Bone marrow (tissue), 2 donors: Measurements from ENCODE around the gene CCNT1.
"Not testable (repeated sequence)": the region's sequence is repeated elsewhere in the genome, so short reads cannot be mapped to it uniquely, and the experiment has no call there.

ENCODE experiments used
- DNase-seq, 2 donors: peaks; one replicate each; lab custom pipeline; 2025; lab: John Stamatoyannopoulos, UW

CCNT1 gene

DNA sequence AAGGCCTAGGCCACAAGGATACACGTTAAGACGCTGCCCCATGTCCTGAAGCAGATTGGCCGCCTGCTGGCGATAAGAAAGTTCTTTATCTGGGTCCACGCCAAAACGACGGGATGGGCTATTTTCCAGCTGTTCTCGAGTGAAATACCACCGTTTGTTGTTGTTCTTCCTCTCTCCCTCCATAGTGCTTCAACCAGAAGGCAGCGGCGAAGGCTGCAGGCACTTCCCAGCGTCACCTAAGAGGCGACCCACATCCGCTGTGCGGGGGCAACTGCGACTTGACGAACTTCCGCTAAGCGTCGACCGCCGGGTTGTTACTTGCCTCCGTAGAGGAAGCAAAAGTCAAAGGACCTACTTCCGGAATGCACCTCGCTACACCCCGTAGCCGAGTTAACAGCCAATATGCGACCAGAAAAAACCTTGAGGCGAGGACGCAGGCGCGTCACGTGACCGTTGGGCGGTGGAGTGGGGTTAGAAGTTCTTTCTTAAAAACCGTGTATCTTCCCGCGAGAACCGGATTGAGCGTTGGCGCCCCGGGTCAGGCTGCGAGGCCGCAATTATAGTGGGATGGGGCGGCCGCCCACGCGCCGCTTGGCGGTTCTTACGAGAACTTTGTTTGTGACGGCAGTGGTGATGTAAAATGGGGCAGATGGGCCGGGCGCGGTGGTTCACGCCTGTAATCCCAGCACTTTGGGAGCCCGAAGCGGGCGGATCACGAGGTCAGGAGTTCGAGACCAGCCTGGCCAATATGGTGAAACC is at the start of gene CCNT1:
Gene CCNT1 (minus strand): TSS at position 215 of the 759 bp plus-strand sequence. CDS start 32 bp downstream, at position 183.
- peak; percentile 96 to 99 for DNase-seq

DNA sequence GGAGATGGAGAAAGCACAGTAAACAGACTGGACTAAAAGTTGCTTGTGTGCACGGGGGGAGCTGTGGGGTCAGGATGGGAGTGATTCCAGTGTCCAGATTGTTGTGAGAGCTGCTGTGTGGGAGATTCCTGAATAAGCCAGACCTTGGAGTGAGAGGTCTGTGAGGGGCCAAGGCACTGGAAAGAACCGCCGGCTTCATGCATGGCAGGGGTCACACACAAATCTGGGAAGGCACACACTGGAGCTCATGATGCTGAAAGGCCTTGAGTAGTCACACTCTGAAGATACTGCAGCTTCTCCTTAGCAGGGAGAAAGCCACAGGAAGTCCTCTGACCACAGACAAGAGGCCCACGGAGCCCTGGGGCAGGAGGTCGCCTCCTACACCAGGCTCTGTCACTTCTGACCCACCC is 49.3 kb upstream of the CCNT1 start:
- peak in 1 of 2 donors; percentile 16 for DNase-seq

DNA sequence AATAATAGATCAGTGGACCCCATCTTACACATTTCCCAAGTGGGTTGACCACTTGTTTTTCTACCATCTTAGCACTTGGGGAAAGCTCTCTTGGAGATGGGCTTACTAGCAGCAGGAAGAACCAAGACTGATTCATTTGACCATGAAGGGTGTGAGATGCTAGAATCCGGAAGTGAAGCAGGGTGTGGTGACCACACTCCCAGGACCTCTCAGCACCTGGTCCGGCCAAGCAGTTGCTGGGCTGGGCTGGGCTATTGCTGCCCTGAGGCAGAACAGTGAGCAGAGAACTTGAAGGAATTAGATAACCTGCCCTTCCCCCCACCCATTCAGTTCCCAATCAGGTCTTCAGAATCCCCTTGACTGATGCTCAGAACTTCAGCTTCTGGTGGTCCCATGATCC is 48.0 kb upstream of the CCNT1 start:
- DNase-seq, result no peak

DNA sequence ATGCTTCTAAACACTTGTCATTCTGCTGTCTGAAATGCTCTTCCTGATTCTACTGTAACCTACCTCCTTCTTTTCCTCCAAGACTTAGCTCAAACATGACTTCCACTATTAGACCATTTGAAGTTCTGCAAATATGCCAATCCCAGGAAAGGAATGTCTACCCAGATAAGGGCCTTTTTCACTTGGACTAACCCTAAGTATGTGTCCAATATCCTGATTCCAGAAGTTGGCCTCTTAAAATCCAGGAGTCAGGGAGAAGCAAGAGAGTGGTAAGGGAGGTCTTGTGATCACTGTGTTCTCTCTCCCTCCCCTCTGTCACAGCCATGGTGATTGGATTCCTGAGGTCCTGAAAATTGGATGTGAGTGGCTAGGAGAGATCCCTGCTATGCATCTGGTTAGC is 42.2 kb upstream of the CCNT1 start:
- no peak for DNase-seq

DNA sequence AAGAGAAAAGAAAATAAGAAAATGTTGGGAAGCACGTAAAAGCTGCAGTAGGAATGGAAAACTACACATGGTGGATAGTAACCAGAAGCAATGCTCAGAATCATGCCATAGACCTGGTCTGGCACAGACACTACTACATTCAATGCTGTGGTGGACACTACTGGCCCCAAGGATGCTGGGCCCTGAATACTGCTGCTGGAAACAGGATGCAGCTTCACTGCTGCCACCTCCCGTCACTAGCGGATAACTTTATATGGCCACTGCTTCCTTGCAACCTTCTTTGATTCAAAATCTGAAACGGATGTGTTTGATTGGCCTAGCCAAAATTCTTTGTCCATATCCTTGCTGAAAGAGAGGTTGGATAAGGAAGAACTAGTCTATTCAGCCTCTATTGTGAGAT is 41.7 kb upstream of the CCNT1 start:
- DNase-seq, result no peak

DNA sequence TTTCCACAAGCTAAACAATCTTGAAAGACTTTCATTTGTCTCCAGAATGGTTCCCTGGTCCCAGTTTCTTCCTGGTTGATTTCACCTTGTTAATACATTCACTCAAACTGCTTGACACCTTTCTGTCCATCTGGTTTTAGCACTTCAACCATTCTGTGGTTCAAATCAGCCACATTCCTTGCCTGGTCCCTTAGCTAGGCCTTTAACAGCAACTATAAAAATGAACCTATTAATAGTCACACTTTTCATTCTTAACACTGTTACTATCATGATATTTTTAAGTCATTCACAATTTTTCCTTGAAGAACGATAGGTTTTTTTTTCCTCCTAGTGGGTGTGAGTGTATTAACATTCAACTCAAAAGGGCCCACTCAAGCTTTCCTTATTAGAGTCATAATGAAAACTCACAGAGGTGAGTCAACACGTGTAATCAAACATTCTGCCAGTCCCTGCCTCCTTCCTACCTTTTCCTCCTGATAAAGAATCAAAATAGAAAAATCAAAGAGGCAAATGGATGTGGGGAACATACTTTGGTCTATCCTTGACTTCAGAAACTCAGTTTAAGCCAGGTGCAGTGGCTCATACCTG is 34.4 kb upstream of the CCNT1 start:
- DNase-seq, result no peak

DNA sequence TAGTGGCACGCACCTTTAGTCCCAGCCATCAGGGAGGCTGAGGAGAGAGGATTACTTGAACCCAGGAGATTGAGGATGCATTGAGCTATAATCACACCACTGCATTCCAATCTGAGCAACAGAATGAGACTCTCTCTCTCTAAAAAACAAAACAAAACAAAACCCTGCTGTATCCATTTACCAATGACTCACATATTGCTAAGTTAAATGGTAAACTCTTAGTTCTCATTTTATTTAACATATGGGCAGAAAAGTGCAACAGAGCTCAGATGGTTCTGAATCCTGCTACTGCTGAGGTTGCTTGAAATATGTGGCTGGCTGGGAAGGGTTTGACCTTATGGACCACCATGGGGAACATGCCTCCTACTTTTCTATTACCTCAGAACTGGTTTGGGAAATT is 33.7 kb upstream of the CCNT1 start:
- DNase-seq, result no peak

DNA sequence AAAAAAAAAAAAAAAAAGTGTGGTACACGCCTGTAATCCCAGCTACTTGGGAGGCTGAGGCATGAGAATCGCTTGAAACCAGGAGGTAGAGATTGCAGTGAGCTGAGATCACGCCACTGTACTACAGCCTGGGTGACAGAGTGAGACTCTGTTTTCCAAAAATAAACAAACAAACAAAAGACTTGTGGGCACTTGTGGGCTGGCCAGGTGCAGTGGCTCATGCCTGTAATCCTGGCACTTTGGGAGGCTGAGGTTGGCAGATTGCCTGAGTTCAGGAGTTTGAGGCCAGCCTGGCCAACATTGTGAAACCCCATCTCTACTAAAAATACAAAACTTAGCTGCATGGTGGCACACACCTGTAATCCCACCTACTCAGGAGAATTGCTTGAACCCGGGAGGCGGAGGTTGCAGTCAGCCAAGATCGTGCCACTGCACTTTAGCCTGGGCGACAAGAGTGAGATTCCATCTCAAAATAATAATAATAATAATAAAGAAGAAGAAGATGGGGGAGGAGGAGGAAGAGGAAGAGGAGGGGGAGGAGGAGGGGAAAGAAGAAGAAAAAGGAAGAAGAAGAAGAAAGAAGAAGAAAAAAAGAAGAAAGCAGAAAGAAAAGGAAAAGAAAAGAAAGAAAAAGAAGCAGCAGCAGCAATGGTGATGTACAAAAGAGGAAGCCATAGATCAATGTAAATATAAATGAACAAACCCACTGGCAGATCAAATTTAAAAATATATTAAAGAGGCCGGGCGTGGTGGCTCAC is 27.9 kb upstream of the CCNT1 start:
- DNase-seq, result no peak

DNA sequence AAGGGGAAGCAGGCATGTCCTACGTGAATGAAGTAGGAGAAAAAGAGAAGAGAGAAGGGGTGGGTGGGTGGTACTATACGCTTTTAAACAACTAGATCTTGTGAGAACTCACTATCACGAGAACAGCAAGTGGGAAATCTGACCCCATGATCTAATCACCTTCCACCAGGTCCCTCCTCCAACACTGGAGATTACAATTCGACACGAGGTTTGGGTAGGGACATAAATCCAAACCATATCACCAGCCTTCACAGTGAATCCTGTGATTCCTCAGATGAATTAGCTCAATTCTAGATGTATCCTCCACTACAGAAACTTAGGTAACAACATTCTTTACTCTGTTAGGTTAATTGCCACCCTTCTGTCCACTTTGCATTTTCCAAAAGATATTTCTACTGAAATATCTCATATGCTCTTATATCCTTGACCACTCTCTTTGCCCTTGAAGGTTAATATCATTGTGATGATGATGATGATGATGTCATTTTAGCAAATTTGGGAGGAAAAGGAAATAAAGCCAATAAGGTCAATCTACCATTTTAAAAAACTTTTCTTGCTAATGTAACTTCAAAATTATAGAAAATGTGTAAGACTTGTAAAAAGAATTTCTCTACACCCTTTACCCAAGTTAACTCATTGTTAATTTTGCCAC is 23.2 kb upstream of the CCNT1 start:
- no peak for DNase-seq

DNA sequence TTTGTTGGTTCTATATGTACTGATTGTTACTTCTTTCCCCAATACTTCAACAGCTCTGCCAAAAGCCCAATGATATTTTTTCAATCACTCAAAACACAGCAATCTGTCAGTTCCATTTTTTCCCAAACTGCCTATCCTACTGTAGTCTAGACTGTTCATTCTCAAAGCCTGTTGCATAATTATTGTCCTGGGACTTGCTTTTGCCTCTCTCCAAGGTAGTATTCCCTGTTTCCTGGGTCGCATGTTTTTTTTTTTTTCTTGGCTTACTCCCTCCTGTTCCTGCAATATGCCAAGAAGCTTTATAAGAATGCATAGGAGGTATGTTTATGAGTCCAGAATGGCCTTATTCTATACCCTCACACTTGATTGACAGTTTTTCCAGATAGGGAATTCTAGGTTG is 19.9 kb upstream of the CCNT1 start:
- DNase-seq, result no peak

DNA sequence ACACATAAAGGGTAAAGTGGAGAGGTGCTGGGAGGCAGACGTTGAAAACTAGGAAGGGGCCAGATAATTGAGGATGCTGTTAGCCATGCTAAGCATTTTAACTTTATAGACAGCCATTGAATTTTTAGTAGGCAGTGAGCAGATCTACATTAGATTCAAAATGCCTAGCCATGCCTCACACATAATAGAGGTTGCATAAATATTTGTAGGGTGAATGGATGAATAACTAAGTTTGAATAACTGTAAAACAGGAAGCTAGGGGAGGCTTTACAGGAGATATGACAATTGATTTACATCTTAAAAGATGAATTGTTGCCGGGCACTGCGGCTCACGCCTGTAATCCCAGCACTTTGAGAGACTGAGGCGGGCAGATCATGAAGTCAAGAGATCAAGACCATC is 12.3 kb upstream of the CCNT1 start:
- DNase-seq, result no peak

DNA sequence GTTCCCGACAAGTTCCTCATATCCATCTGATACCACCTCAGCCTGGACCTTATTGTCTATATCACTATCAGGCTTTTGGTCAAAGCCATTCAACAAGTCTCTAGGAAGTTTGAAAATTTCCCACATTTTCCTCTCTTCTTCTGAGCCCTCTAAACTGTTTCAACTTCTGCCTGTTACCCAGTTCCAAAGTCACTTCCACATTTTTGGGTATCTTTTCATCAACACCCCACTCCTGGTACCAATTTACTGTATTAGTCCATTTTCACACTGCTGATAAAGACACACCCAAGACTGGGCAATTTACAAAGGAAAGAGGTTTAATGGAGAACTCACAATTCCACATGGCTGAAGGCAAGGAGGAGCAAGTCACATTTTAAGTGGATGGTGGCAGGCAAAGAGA is 4.2 kb upstream of the CCNT1 start:
- DNase-seq, result not testable (repeated sequence)

DNA sequence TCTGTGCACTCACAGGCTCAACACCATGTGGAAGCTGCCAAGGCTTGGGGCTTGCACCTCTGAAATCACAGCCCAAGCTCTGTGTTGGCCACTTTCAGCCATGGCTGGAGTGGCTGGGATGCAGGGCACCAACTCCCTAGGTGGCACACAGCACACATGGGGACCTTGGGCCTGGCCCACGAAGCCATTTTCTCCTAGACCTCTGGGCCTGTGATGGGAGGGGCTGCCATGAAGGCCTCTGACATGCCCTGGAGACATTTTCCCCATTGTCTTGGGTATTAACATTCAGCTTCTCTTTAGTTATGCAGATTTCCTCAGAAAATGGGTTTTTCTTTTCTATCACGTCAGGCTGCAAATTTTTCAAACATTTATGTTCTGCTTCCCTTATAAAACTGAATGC is 3.7 kb upstream of the CCNT1 start:
- DNase-seq, result not testable (repeated sequence)

DNA sequence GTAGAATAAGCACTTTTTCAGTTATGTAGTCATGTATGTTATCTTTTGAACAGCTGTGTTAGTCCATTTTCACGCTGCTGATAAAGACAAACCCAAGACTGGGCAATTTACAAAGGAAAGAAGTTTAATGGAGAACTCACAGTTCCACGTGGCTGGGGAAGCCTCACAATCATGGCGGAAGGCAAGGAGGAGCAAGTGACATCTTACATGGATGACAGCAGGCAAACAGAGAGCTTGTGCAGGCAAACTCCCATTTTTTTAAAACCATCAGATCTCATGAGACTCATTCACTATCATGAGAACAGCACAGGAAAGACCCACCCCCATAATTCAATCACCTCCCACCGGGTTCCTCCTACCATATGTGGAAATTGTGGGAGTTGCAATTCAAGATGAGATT is 2.5 kb upstream of the CCNT1 start:
- DNase-seq, result not testable (repeated sequence)

DNA sequence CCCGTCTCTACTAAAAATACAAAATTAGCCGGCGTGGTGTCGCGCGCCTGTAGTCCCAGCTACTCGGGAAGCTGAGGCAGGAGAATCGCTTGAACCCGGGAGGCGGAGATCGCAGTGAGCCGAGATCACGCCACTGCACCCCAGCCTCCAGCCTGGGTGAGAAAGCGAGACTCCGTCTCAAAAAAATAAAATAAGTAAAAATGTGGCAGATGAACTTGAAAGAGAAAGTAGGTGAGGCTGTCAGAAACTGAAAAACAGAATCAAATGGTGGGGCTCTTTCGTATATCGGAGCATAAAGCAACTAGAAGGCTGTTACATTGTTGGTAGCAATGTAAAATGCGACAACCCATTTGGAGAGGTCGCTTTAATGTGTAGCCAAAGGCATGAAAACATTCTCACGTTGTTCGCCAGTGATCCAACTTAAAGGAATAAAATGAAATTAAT is 767 bp upstream of the CCNT1 start:
- no peak for DNase-seq

DNA sequence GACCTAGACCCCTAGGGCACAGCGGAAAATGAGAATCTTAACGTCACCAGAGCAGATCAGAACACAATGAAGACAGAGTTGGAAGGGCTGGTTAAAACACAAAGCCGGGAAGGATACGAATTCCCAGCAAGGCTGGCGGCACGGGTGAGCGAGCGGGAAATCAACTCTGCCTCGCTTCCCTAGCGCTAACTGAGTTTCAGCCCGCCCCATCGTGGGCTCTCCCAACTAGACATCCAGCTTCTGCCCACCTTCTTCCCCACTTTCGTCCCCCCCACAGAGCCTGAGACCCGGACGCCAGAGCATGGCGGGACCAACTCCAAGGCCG is 377 bp downstream of the CCNT1 start:
- DNase-seq, result no peak

DNA sequence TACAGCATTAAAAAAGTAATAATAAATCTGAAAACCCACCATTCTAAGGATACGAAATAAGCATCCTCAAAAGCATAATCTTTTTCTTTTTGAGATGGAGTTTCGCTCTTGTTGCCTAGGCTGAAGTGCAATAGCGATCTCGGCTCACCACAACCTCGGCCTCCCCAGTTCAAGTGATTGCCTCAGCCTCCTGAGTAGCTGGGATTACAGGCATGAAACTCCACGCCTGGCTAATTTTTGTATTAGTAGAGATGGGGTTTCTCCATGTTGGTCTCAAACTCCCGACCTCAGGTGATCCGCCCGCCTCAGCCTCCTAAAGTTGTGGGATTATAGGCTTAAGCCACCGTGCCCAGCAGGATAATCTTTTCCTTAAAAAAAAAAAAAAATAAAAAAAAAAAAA is 4.3 kb downstream of the CCNT1 start:
- no peak for DNase-seq

DNA sequence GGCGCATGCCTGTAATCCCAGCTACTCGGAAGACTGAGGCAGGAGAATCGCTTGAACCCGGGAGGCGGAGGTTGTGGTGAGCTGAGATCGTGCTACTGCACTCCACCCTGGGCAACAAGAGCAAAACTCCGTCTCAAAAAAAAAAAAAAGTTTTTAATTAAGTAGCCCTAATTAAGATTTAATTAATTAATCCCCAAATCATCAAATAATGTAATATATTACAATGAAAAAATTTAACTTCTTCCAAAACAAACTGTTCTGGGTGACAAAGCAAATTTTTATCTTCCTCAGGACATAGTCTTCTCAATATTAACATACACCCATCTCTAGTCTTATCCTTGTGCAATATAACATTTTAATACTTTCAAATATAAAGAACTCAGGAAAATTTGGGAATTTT is 17.7 kb downstream of the CCNT1 start:
- DNase-seq, result not testable (repeated sequence)

DNA sequence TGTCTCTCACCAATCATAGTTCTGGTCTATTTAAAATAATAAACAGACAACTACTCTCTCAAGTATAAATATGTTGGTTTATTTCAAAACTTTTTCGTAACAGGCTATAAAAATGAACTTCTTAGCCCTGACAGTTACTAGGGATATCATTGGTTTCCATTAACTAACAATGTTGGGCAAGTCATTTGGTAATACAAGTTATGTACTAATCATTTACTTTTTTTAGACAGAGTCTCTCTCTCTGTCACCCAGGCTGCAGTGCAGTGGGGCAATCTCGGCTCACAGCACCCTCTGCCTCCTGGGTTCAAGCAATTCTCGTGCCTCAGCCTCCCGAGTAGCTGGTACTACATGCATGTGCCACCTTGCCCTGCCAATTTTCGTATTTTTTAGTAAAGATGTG is 19.9 kb downstream of the CCNT1 start:
- DNase-seq, result no peak

DNA sequence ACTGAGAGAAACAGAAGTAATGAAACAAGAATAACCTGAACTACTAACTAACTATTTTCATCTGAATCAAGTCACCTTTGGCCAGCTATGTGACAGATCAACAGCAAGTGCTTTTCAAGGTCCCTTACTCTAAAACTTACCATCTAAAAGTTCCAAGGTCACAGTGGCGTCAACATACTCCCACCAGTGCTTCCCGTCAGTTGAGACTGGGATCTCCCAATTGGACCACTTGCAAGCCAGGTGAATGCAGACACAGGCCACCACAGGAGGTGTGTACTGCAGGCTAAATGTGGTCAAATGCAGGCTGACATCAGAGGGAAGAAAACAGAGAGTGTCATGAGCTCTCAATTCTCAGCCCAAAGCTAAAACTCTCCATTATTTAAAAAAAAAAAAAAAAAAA is 20.6 kb downstream of the CCNT1 start:
- DNase-seq, result no peak

DNA sequence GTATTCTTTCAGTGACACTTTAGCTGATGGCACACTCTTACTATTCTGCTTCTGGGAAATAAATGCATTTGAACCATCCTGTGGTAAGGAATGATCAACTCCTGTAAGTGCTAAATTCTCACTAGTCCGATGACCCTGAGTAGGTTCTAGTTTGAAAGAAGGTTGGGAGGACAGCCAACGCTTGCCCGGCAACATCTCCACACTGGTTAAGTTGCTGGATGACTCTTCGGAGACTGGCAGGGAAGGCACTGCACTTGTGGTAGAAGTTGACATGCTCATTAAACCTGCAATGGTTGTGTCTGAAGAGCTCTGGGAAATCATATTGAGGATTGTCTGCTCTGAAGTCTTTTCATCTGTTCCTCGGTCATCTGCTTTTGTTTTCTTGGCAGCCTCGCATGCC is 22.5 kb downstream of the CCNT1 start:
- DNase-seq, result no peak

DNA sequence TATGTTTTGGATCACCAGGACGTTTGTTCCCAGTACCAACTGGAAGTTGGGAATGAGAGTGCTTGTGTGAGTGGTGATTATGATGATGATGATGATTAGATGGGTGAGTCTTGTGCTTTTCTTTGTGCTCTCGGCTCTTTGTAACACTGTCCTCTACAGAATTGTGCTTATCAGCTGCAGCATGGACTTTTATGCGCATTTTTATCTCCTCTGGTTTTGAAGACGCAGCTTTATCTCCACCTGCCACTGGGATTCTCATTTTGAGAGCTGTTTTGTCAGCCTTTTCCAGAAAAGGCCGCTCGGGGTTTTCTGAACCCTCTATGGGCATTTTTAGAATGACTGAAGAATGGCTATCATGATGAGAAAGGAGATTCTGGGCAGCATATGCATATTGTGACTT is 22.9 kb downstream of the CCNT1 start:
- no peak for DNase-seq
